Right lobe of liver (tissue), 6 donors: ENCODE measurements around the gene RNF214. TPM values are rescaled to one million over a fixed set of nuclear protein-coding genes. Genes with fewer than 3 reads are reported as not detected.

ENCODE experiments used
- ATAC-seq, 4 donors: fragments of 200-7000 bp; cut with Tn5 transposase; one replicate each; pipeline ENCODE4 v1.9.1; 2020; ENCODE audit warnings: mild to moderate bottlenecking in 4 of 4, moderate library complexity in 4 of 4
- DNase-seq, 3 donors: peaks; one replicate each; pipeline ENCODE4 v3.0.0-alpha.2; 2020
- H3K27ac ChIP-seq, 3 donors: fragments of 200-600 bp; one replicate each; pipeline ENCODE4 v1.8.0; 2022
- H3K27me3 ChIP-seq, 2 donors: fragments of 200-600 bp; one replicate each; pipeline ENCODE4 v1.8.0; 2022
- H3K36me3 ChIP-seq, 4 donors: fragments of 200-600 bp; sonication (generic) in 1 of 4; one replicate each; pipeline versions ENCODE4 v1.5.1 to v1.8.0; 2017 to 2022; ENCODE audit warnings: control low read depth in 1 of 4
- H3K4me1 ChIP-seq, 4 donors: fragments of 200-600 bp; sonication (generic) in 1 of 4; one replicate each; pipeline versions ENCODE4 v1.5.1 to v1.8.0; 2017 to 2022; ENCODE audit warnings: control low read depth in 1 of 4
- H3K4me3 ChIP-seq, 3 donors: fragments of 200-600 bp; one replicate each; pipeline ENCODE4 v1.8.0; 2022
- H3K9me3 ChIP-seq, 4 donors: fragments of 200-600 bp; sonication (generic) in 1 of 4; one replicate each; pipeline versions ENCODE4 v1.5.1 to v1.8.0; 2017 to 2022; ENCODE audit warnings: control low read depth in 1 of 4
- POLR2A ChIP-seq: fragments of 450-650 bp; IDR thresholded peaks from one replicate; pipeline ENCODE4 v1.6.1; 2017; ENCODE audit warnings: antibody characterized with exemption, mild to moderate bottlenecking
- WGBS: methylation state at CpG from one replicate; pipeline ENCODE4 v1.1.6; 2018; ENCODE audit warnings: low coverage, low lambda C conversion rate; ENCODE audit not compliant: insufficient coverage; ENCODE audit errors: missing lambda C conversion rate; 5-methylcytosine and 5-hydroxymethylcytosine counted together
- intact Hi-C, 2 donors: fragments of 100-400 bp; cut with DNase I; formaldehyde crosslinking; loops; one replicate each; pipeline versions ENCODE4 v1.11.2 to v1.14.1; 2022
- total RNA-seq, 6 experiments: library from RNA; depleted of rRNA in 2 of 6; stranded (reverse); fragments of >200 nt in 2 of 6; fragmentation: NEBNext Ultra II Directional in 3 of 6; extraction: Animal tissue kit (Norgen Biotek cat#: 25700) in 3 of 6; gene quantifications; one replicate each; pipeline versions ENCODE4 v1.1.0 to v1.2.4, GENCODE V29; 2016 to 2023
- TF ChIP-seq, protein P1 (sequence below), 4 donors: fragments of 200-600 bp in 3 of 4; fragments of 450-650 bp in 1 of 4; IDR thresholded peaks; one replicate each; pipeline versions ENCODE4 v1.5.1 to v1.8.0; 2016 to 2022; ENCODE audit warnings: antibody characterized with exemption in 4 of 4, mild to moderate bottlenecking in 2 of 4
- donor health status: DM: no; HTN: yes; CAD: no.
- donor health status: DM: no; HTN: no; CAD: no.
- donor health status: DM: no; HTN: no; CAD: no.
- donor health status: DM: no; HTN: yes; CAD: no.
- donor health status: DM: no; HTN: yes; CAD: no.

Gene RNF214
- total RNA-seq, 6 experiments from 2014 or later, result 5.6 to 9.4 (median 7.3) TPM

DNA sequence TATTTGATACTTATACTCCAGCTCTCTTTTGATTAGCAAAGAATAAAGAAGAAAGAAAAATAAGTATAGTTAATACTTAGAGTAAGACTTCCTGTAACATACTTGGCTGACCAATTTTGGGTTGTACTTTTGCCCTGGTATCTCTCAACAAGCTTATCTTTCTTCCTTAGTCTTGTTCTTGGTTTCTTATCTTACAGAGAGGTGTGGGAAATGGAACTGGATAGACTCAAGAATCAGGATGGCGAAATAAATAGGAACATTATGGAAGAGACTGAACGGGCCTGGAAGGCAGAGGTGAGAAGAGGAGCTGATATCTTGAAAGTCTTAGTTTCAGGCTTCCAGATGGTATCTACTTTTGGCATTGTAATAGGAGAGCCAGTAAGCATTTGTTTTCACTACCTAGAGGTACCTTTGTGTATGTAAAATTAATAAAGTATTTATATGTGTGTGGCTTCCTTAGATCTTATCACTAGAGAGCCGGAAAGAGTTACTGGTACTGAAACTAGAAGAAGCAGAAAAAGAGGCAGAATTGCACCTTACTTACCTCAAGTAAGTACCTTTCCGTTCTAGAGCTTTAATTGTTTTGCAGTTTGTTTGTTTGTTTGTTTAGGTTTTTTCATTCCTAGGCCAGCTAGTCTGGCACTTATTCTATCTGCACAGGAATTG lies 47.4 kb downstream of the RNF214 start:
- no peak overlapping the region for H3K4me3 ChIP-seq
- no peaks in the 10 kb centered on the region for H3K9me3 ChIP-seq
- H3K27ac ChIP-seq, result no peak overlapping the region
- ATAC-seq, result no peak
- H3K27me3 ChIP-seq, result no peaks in the 10 kb centered on the region
- 56% methylated on average over 4 of the region's 4 CpGs for WGBS
- H3K4me1 ChIP-seq, result no peaks in the 10 kb centered on the region
- no peak for TF ChIP-seq POLR2A
- TF ChIP-seq, protein P1, sequence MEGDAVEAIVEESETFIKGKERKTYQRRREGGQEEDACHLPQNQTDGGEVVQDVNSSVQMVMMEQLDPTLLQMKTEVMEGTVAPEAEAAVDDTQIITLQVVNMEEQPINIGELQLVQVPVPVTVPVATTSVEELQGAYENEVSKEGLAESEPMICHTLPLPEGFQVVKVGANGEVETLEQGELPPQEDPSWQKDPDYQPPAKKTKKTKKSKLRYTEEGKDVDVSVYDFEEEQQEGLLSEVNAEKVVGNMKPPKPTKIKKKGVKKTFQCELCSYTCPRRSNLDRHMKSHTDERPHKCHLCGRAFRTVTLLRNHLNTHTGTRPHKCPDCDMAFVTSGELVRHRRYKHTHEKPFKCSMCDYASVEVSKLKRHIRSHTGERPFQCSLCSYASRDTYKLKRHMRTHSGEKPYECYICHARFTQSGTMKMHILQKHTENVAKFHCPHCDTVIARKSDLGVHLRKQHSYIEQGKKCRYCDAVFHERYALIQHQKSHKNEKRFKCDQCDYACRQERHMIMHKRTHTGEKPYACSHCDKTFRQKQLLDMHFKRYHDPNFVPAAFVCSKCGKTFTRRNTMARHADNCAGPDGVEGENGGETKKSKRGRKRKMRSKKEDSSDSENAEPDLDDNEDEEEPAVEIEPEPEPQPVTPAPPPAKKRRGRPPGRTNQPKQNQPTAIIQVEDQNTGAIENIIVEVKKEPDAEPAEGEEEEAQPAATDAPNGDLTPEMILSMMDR (IDR thresholded peaks at IDR 0.05), result no peak
- H3K36me3 ChIP-seq, result peaks cover 0 to 38% (median 17%) of the 10 kb centered on the region in 4 donors
- intact Hi-C loops, result no loop called here
- DNase-seq, result no peak

DNA sequence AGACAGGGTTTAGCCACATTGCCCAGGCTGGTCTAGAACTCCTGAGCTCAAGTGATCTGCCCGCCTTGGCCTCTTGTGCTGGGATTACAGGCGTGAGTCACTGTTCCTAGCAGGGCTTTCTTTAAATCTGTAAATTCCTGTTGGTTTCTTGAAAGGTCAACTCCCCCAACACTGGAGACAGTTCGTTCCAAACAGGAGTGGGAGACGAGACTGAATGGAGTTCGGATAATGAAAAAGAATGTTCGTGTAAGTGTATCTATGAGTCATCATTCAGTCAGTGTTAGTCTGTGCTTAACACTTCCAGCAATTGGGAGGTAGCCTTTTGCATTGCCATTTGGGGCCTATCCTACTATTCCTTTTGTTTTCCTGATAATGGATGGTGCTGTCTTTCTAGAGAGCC lies 48.7 kb downstream of the RNF214 start:
- H3K4me3 ChIP-seq, result no peak overlapping the region
- no peak overlapping the region for H3K27ac ChIP-seq
- no peaks in the 10 kb centered on the region for H3K4me1 ChIP-seq
- H3K36me3 ChIP-seq, result peaks cover 0 to 51% (median 20%) of the 10 kb centered on the region in 4 donors
- H3K9me3 ChIP-seq, result no peaks in the 10 kb centered on the region
- ATAC-seq (no peak), DNase-seq (no peak)
- TF ChIP-seq, protein P1 (IDR thresholded peaks at IDR 0.05), result no peak
- no peak for TF ChIP-seq POLR2A
- H3K27me3 ChIP-seq, result no peaks in the 10 kb centered on the region
- intact Hi-C loops, result no loop called here
- 90% methylated on average over 6 of the region's 6 CpGs for WGBS

DNA sequence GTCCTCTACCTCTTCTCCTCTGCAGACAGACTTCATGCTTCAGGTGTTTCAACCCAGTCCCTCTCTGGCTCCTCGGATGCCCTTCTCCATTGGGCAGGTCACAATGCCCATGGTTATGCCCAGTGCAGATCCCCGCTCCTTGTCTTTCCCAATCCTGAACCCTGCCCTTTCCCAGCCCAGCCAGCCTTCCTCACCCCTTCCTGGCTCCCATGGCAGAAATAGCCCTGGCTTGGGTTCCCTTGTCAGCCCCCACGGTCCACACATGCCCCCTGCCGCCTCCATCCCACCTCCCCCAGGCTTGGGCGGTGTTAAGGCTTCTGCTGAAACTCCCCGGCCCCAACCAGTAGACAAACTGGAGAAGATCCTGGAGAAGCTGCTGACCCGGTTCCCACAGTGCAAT lies 49.4 kb downstream of the RNF214 start:
- H3K27ac ChIP-seq, result no peak overlapping the region
- H3K9me3 ChIP-seq, result no peaks in the 10 kb centered on the region
- H3K4me3 ChIP-seq, result no peak overlapping the region
- ATAC-seq, result no peak
- no peaks in the 10 kb centered on the region for H3K27me3 ChIP-seq
- no peaks in the 10 kb centered on the region for H3K4me1 ChIP-seq
- 96% methylated on average over 5 of the region's 7 CpGs for WGBS
- DNase-seq, result no peak
- TF ChIP-seq, protein P1 (IDR thresholded peaks at IDR 0.05), result no peak
- TF ChIP-seq POLR2A, result no peak
- peaks cover 0 to 58% (median 20%) of the 10 kb centered on the region in 4 donors for H3K36me3 ChIP-seq
- intact Hi-C loops, result no loop called here

DNA sequence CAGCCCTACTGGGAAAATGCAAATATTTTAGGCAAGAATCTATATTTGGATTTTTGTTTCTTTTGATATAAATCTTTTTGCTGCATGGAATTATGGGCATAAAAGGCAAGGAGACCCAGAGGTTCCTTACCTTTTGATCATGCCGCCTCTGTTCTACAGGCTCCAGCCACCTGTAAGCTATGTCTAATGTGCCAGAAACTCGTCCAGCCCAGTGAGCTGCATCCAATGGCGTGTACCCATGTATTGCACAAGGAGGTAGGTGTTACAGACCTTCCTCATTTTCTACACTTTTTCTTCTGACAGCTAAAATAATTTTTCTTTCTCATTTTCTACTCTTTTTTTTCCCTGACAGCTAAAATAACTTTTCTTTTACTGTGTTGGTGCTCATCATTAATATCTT lies 50.5 kb downstream of the RNF214 start:
- Histone ChIP-seq H3K27ac (no peak overlapping the region), H3K36me3 (peaks cover 0 to 63% (median 20%) of the 10 kb centered on the region in 4 donors), H3K9me3 (no peaks in the 10 kb centered on the region), H3K4me1 (no peaks in the 10 kb centered on the region), H3K4me3 (no peak overlapping the region), H3K27me3 (no peaks in the 10 kb centered on the region)
- TF ChIP-seq, protein P1 (IDR thresholded peaks at IDR 0.05), result no peak
- no peak for TF ChIP-seq POLR2A
- WGBS, result 68% methylated on average over 3 of the region's 3 CpGs
- intact Hi-C loops, result no loop called here
- ATAC-seq, result no peak
- no peak for DNase-seq
